Measurements from ENCODE around the gene CLEC19A.
A peak's percentile ranks its signal among the peaks of the same experiment; 100 is the strongest.
"Not testable (repeated sequence)": the region's sequence is repeated elsewhere in the genome, so short reads cannot be mapped to it uniquely, and the experiment has no call there.

Gene CLEC19A

GRCh38 chr16:19287241-19287640 lies 1.7 kb downstream of the CLEC19A start:
- DNase-seq (no peak), ATAC-seq (no peak)

- ATAC-seq, result no peak
- DNase-seq, result no peak
Observed at GRCh38 chr16:19288872-19289799, 3.6 kb downstream of the CLEC19A start.

GRCh38 chr16:19289811-19290485 lies 4.4 kb downstream of the CLEC19A start:
- no peak for ATAC-seq
- DNase-seq, result no peak

GRCh38 chr16:19290860-19291259 lies 5.3 kb downstream of the CLEC19A start:
- DNase-seq (no peak), ATAC-seq (no peak)

- DNase-seq (no peak), ATAC-seq (no peak)
Observed at GRCh38 chr16:19291475-19291874, 5.9 kb downstream of the CLEC19A start.

GRCh38 chr16:19292186-19292585 lies 6.7 kb downstream of the CLEC19A start:
- ATAC-seq (no peak), DNase-seq (no peak)

GRCh38 chr16:19294156-19294649 lies 8.7 kb downstream of the CLEC19A start:
- DNase-seq, result peak; percentile 34
- ATAC-seq, result peak; percentile 86

- no peak for ATAC-seq
- DNase-seq, result no peak
Observed at GRCh38 chr16:19295393-19295792, 9.9 kb downstream of the CLEC19A start.

GRCh38 chr16:19297454-19297853 lies 11.9 kb downstream of the CLEC19A start:
- DNase-seq, result no peak

GRCh38 chr16:19299565-19299964 lies 14.0 kb downstream of the CLEC19A start:
- ATAC-seq, result no peak
- DNase-seq, result no peak

More at GRCh38 chr16:19297454-19297853, 11.9 kb downstream of the CLEC19A start:
- ATAC-seq, result no peak

GRCh38 chr16:19301931-19302330 lies 16.4 kb downstream of the CLEC19A start:
- ATAC-seq (no peak), DNase-seq (no peak)

GRCh38 chr16:19304750-19305149 lies 19.2 kb downstream of the CLEC19A start:
- no peak for ATAC-seq

GRCh38 chr16:19305443-19305842 lies 19.9 kb downstream of the CLEC19A start:
- no peak for DNase-seq
- ATAC-seq, result no peak

More at GRCh38 chr16:19304750-19305149, 19.2 kb downstream of the CLEC19A start:
- no peak for DNase-seq

- DNase-seq (peak; percentile 9), ATAC-seq (no peak)
Observed at GRCh38 chr16:19307587-19308241, 22.2 kb downstream of the CLEC19A start.

- no peak for DNase-seq
- ATAC-seq, result no peak
Observed at GRCh38 chr16:19308392-19308791, 22.9 kb downstream of the CLEC19A start.

GRCh38 chr16:19309178-19309577 lies 23.6 kb downstream of the CLEC19A start:
- ATAC-seq (no peak), DNase-seq (no peak)

GRCh38 chr16:19314718-19315425 lies 29.3 kb downstream of the CLEC19A start:
- no peak for DNase-seq
- ATAC-seq, result no peak

GRCh38 chr16:19315889-19316433 lies 30.4 kb downstream of the CLEC19A start:
- no peak for DNase-seq
- ATAC-seq, result no peak

- DNase-seq (no peak), ATAC-seq (no peak)
Observed at GRCh38 chr16:19316846-19317245, 31.3 kb downstream of the CLEC19A start.

- ATAC-seq, DNase-seq: not testable (repeated sequence)
Observed at GRCh38 chr16:19321186-19321585, 35.7 kb downstream of the CLEC19A start.

GRCh38 chr16:19323596-19323995 lies 38.1 kb downstream of the CLEC19A start:
- no peak for ATAC-seq

GRCh38 chr16:19328364-19328763 lies 42.8 kb downstream of the CLEC19A start:
- no peak for ATAC-seq
- DNase-seq, result no peak

More at GRCh38 chr16:19323596-19323995, 38.1 kb downstream of the CLEC19A start:
- DNase-seq, result no peak

All from stimulated activated naive CD8-positive, alpha-beta T cell treated with anti-CD3 and anti-CD28 coated beads, Interleukin-15, Interleukin-2, amounts not matched to agents 100 U/mL and 50 U/mL, for 24 hours (primary cell).